Fibroblast of skin of scalp (primary cell): Measurements from ENCODE around the gene FGFR4.

Experiments used
- DNase-seq: peaks from one replicate; pipeline ENCODE4 v3.0.0-alpha.2; 2013

FGFR4 gene

GRCh38 chr5:177085985-177086653 is 596 bp upstream of the FGFR4 start:
- no peak for DNase-seq

GRCh38 chr5:177087398-177088005 is 787 bp downstream of the FGFR4 start:
- no peak for DNase-seq

- no peak for DNase-seq
These were observed 2.4 kb downstream of the FGFR4 start for GRCh38 chr5:177089127-177089526.

- DNase-seq = no peak
These were observed 3.3 kb downstream of the FGFR4 start for GRCh38 chr5:177089825-177090641.

GRCh38 chr5:177090813-177091212 is 4.1 kb downstream of the FGFR4 start:
- no peak for DNase-seq

- no peak for DNase-seq
These were observed 4.5 kb downstream of the FGFR4 start for GRCh38 chr5:177091232-177091631.

- DNase-seq = no peak
These were observed 5.7 kb downstream of the FGFR4 start for GRCh38 chr5:177092178-177093081.

- DNase-seq = no peak
These were observed 6.5 kb downstream of the FGFR4 start for GRCh38 chr5:177093082-177093712.

- no peak for DNase-seq
These were observed 7.1 kb downstream of the FGFR4 start for GRCh38 chr5:177093803-177094202.

GRCh38 chr5:177094224-177095087 is 7.7 kb downstream of the FGFR4 start:
- DNase-seq = peak; percentile 26

- DNase-seq = no peak
These were observed 8.5 kb downstream of the FGFR4 start for GRCh38 chr5:177095088-177095669.

- DNase-seq = no peak
These were observed 9.7 kb downstream of the FGFR4 start for GRCh38 chr5:177096162-177097015.

- DNase-seq = no peak
These were observed 10.6 kb downstream of the FGFR4 start for GRCh38 chr5:177097016-177097985.

GRCh38 chr5:177098120-177098469 is 11.4 kb downstream of the FGFR4 start:
- no peak for DNase-seq

- DNase-seq = no peak
These were observed 11.9 kb downstream of the FGFR4 start for GRCh38 chr5:177098470-177099141.

GRCh38 chr5:177099422-177100093 is 12.8 kb downstream of the FGFR4 start:
- no peak for DNase-seq

- peak; percentile 35 for DNase-seq
These were observed 14.0 kb downstream of the FGFR4 start for GRCh38 chr5:177100714-177101121.
